Lung (tissue), 12 donors: Measurements from ENCODE around the gene NCR2. TPM values are rescaled to one million over a fixed set of nuclear protein-coding genes. Genes with fewer than 3 reads are reported as not detected.

Experiments
- ATAC-seq: fragments of 200-7000 bp; cut with Tn5 transposase; one replicate; pipeline ENCODE4 v1.9.1; 2020; ENCODE audit warnings: moderate number of reproducible peaks; ENCODE audit not compliant: insufficient read depth, low FRiP score
- DNase-seq, 3 donors: peaks; one replicate each; pipeline ENCODE4 v3.0.0-alpha.2; 2013 to 2017
- H3K27ac ChIP-seq, 2 donors: one replicate each; pipeline ENCODE4 v1.5.1; 2013; ENCODE audit warnings: mild to moderate bottlenecking in 2 of 2, moderate library complexity in 2 of 2, control low read depth in 1 of 2, inconsistent platforms in 1 of 2, low read depth in 1 of 2, low read length in 1 of 2
- H3K27me3 ChIP-seq, 3 donors: one replicate each; pipeline ENCODE4 v1.5.1; 2013; ENCODE audit warnings: low read length in 2 of 3; ENCODE audit not compliant: control insufficient read depth in 3 of 3, insufficient read depth in 3 of 3
- H3K36me3 ChIP-seq, 4 donors: one replicate each; pipeline ENCODE4 v1.5.1; 2013; ENCODE audit warnings: low read length in 4 of 4, mild to moderate bottlenecking in 1 of 4, moderate library complexity in 1 of 4; ENCODE audit not compliant: control insufficient read depth in 4 of 4, insufficient read depth in 4 of 4
- H3K4me1 ChIP-seq, 5 donors: one replicate each; pipeline ENCODE4 v1.5.1; 2013; ENCODE audit warnings: low read length in 5 of 5, mild to moderate bottlenecking in 2 of 5, moderate library complexity in 1 of 5; ENCODE audit not compliant: control insufficient read depth in 5 of 5, insufficient read depth in 5 of 5
- H3K4me3 ChIP-seq: one replicate; pipeline ENCODE4 v1.5.1; 2013; ENCODE audit warnings: mild to moderate bottlenecking, control low read depth, moderate library complexity
- H3K9ac ChIP-seq, 2 donors: one replicate each; pipeline ENCODE4 v1.5.1; 2013; ENCODE audit warnings: low read length in 2 of 2, control low read depth in 1 of 2; ENCODE audit not compliant: insufficient read depth in 1 of 2
- H3K9me3 ChIP-seq, 4 donors: one replicate each; pipeline ENCODE4 v1.5.1; 2013; ENCODE audit warnings: low read length in 3 of 4, mild to moderate bottlenecking in 1 of 4, moderate library complexity in 1 of 4; ENCODE audit not compliant: control insufficient read depth in 4 of 4, insufficient read depth in 3 of 4
- CTCF ChIP-seq: IDR thresholded peaks from 2 replicates; pipeline ENCODE4 v1.5.1; 2012; ENCODE audit warnings: mild to moderate bottlenecking; ENCODE audit errors: control extremely low read depth, extremely low read depth
- WGBS, 2 donors: extraction: QIAGEN DNeasy Blood & Tissue Kit; methylation state at CpG; one replicate each; pipeline ENCODE4 v1.1.7; 2013; 5-methylcytosine and 5-hydroxymethylcytosine counted together
- polyA plus RNA-seq, 2 donors: library from polyadenylated mRNA; stranded (reverse); fragments of 200-250 nt; gene quantifications; one replicate each; pipeline ENCODE4 v1.2.1, GENCODE V29; 2013
- total RNA-seq, 2 donors: library from RNA; depleted of rRNA in 1 of 2; stranded (reverse); fragments of >200 nt in 1 of 2; gene quantifications; one replicate each; pipeline ENCODE4 v1.2.1, GENCODE V29; 2014 to 2021
- donor health status: control.
- donor health status: control.
- donor health status: Bipolar disorder and iron deficiency.
- donor health status: healthy.
- donor health status: DM: yes; HTN: yes; CAD: no.

Gene NCR2
- total and polyA plus RNA-seq, 4 donors = not detected

- WGBS, 2 donors = 64 to 74% methylated on average over 4 of the region's 4 CpGs
- Histone ChIP-seq H3K27ac (no peak overlapping the region), H3K9ac (no peak overlapping the region), H3K9me3 (no peaks in the 10 kb centered on the region), H3K4me1 (no peaks in the 10 kb centered on the region), H3K27me3 (no peaks in the 10 kb centered on the region), H3K36me3 (no peaks in the 10 kb centered on the region), H3K4me3 (no peak overlapping the region)
- DNase-seq (no peak), ATAC-seq (no peak)
- TF ChIP-seq CTCF = no peak
Measured at GRCh38 chr6:41338659-41339058, 3.3 kb downstream of the NCR2 start.

GRCh38 chr6:41341580-41341979, 6.2 kb downstream of the NCR2 start:
- Histone ChIP-seq H3K36me3 (no peaks in the 10 kb centered on the region), H3K9ac (no peak overlapping the region), H3K4me3 (no peak overlapping the region), H3K27ac (no peak overlapping the region), H3K27me3 (no peaks in the 10 kb centered on the region), H3K9me3 (no peaks in the 10 kb centered on the region), H3K4me1 (no peaks in the 10 kb centered on the region)
- no peak for TF ChIP-seq CTCF
- ATAC-seq (no peak), DNase-seq (no peak)
- WGBS, 2 donors = 91 to 93% methylated on average over 8 of the region's 8 CpGs

GRCh38 chr6:41342241-41342640, 6.8 kb downstream of the NCR2 start:
- H3K9me3 ChIP-seq = no peaks in the 10 kb centered on the region
- no peaks in the 10 kb centered on the region for H3K27me3 ChIP-seq
- 54 to 60% methylated on average over 1 of the region's 1 CpG for WGBS, 2 donors
- H3K4me3 ChIP-seq = no peak overlapping the region
- H3K4me1 ChIP-seq = no peaks in the 10 kb centered on the region
- ATAC-seq = no peak
- no peak for TF ChIP-seq CTCF
- H3K36me3 ChIP-seq = no peaks in the 10 kb centered on the region
- no peak overlapping the region for H3K9ac ChIP-seq
- H3K27ac ChIP-seq = no peak overlapping the region
- no peak for DNase-seq

- Histone ChIP-seq H3K27ac (no peak overlapping the region), H3K9me3 (peaks cover 0 to 3% (median 0%) of the 10 kb centered on the region in 4 donors), H3K9ac (no peak overlapping the region), H3K4me3 (no peak overlapping the region), H3K4me1 (no peaks in the 10 kb centered on the region), H3K27me3 (no peaks in the 10 kb centered on the region), H3K36me3 (no peaks in the 10 kb centered on the region)
- TF ChIP-seq CTCF = no peak
- DNase-seq (no peak), ATAC-seq (no peak)
- WGBS, 2 donors = 93% methylated on average over 7 of the region's 7 CpGs
Measured at GRCh38 chr6:41343641-41344187, 8.3 kb downstream of the NCR2 start.
